Heart left ventricle (tissue), 13 donors: ENCODE measurements around the gene GLS2.

Source experiments
- POLR2A ChIP-seq, 2 donors: fragments of 450-650 bp; IDR thresholded peaks; one replicate each; pipeline ENCODE4 v1.6.1; 2017; ENCODE audit warnings: antibody characterized with exemption in 2 of 2, mild to moderate bottlenecking in 2 of 2, moderate library complexity in 2 of 2
- TF ChIP-seq, protein P1 (sequence below), 12 donors: fragments of 200-600 bp; sonication (generic) in 4 of 12; IDR thresholded peaks; one replicate each; pipeline versions ENCODE4 v1.5.0 to v1.8.0; 2018 to 2022; ENCODE audit warnings: antibody characterized with exemption in 12 of 12, mild to moderate bottlenecking in 5 of 12
- donor health status: ischemic (EF 13 %, LVEDD 7.1; RV severe dilation, severe dysfunction).
- donor health status: DM: no; HTN: yes; CAD: no.
- donor health status: DM: no; HTN: no; CAD: no.
- donor health status: ischemic (EF 25% LVEDD 6.9; RV normal size, moderate dysfunction).
- donor health status: ischemic (EF 25% LVEDD 5.7; RV mildly dilated, moderate dysfunction).
- donor health status: ischemic (EF 35%, LVEDD 5.7; RV mildly dilated, moderate dysfunction).
- donor health status: nonischemic (EF 11% LVEDD 7.7; RV severe dilation, severe dysfunction).
- donor health status: DM: yes; HTN: yes; CAD: no.
- donor health status: PGD.
- donor health status: ischemic (EF 29% LVEDD 5.4; RV normal size, mild dysfunction).
- donor health status: nonischemic (EF 23%, LVEDD 6.1; RV moderate dilation, normal function).

DNA sequence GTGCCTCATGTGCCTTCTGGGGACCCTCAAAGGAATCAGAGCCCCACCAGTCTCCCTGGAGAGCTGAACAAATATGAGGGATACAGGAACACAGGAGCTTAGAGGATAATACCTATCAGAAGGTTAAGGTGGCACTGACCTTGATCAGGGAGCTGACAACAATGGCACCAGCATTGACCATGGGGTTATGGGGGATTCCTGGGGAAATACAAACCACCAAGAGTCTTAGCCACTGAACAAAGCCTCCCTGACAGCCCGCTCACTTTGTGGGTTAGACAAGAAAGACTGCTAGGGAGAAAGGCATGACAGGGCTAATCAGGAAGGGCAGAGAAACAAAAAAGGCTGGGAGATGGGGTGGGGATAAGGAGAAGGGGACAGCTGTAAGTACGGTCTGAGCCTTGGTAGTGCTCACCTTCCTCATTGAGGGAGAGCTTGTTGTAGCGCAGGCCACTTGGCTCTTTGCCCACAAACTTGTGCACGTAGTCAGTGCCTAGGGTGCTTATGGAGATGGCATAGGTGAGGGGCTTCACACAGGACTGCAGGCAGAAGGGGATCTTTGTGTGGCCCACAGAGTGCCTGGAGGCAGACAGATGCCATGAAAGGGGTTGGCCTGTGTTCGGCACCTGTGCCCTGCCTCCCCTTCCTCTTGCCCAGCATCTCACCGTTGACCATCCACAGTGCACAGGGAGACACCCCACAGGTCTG lies 10.3 kb downstream of the GLS2 start:
- TF ChIP-seq, protein P1, sequence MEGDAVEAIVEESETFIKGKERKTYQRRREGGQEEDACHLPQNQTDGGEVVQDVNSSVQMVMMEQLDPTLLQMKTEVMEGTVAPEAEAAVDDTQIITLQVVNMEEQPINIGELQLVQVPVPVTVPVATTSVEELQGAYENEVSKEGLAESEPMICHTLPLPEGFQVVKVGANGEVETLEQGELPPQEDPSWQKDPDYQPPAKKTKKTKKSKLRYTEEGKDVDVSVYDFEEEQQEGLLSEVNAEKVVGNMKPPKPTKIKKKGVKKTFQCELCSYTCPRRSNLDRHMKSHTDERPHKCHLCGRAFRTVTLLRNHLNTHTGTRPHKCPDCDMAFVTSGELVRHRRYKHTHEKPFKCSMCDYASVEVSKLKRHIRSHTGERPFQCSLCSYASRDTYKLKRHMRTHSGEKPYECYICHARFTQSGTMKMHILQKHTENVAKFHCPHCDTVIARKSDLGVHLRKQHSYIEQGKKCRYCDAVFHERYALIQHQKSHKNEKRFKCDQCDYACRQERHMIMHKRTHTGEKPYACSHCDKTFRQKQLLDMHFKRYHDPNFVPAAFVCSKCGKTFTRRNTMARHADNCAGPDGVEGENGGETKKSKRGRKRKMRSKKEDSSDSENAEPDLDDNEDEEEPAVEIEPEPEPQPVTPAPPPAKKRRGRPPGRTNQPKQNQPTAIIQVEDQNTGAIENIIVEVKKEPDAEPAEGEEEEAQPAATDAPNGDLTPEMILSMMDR (IDR thresholded peaks at IDR 0.05), result no peak
- no peak for TF ChIP-seq POLR2A (IDR thresholded peaks at IDR 0.05)
